GM23338 (cell line): ENCODE measurements around the gene TRIM38. TPM values are rescaled to one million over a fixed set of nuclear protein-coding genes. Genes with fewer than 3 reads are reported as not detected.

ENCODE experiments used
- ATAC-seq: fragments of 200-7000 bp; cut with Tn5 transposase; 3 replicates; pipeline ENCODE4 v1.9.1; 2020
- DNase-seq: peaks from one replicate; pipeline ENCODE4 v3.0.0-alpha.2; 2015; ENCODE audit warnings: low spot score
- H2AFZ ChIP-seq: fragments of 200-600 bp; sonication (generic); 2 replicates; pipeline ENCODE4 v1.8.0; 2016; ENCODE audit warnings: antibody characterized with exemption, mild to moderate bottlenecking, moderate library complexity
- H3F3A ChIP-seq: fragments of 200-600 bp; sonication (generic); replicated peaks from 2 replicates; pipeline ENCODE4 v1.8.0; 2017; ENCODE audit warnings: antibody characterized with exemption, mixed run types, low read depth
- H3K27ac ChIP-seq: fragments of 200-600 bp; sonication (generic); 2 replicates; pipeline ENCODE4 v1.6.1; 2016; ENCODE audit warnings: low read depth
- H3K27me3 ChIP-seq: fragments of 200-600 bp; sonication (generic); 2 replicates; pipeline ENCODE4 v1.8.0; 2016; ENCODE audit warnings: mild to moderate bottlenecking, mixed run types, moderate library complexity; ENCODE audit not compliant: insufficient read depth
- H3K36me3 ChIP-seq: fragments of 200-600 bp; sonication (generic); 2 replicates; pipeline ENCODE4 v1.8.0; 2016; ENCODE audit warnings: mild to moderate bottlenecking; ENCODE audit not compliant: insufficient read depth
- H3K4me1 ChIP-seq: fragments of 200-600 bp; sonication (generic); 2 replicates; pipeline ENCODE4 v1.8.0; 2016; ENCODE audit warnings: mild to moderate bottlenecking, moderate library complexity; ENCODE audit not compliant: insufficient read depth
- H3K4me2 ChIP-seq: fragments of 200-600 bp; sonication (generic); 2 replicates; pipeline ENCODE4 v1.7.1; 2017; ENCODE audit warnings: mixed run types
- H3K4me3 ChIP-seq: fragments of 200-600 bp; sonication (generic); 2 replicates; pipeline ENCODE4 v1.6.1; 2016; ENCODE audit warnings: mixed run types
- H3K79me2 ChIP-seq: fragments of 200-600 bp; sonication (generic); replicated peaks from 2 replicates; pipeline ENCODE4 v1.8.0; 2017; ENCODE audit warnings: mild to moderate bottlenecking; ENCODE audit not compliant: insufficient read depth
- H3K9me2 ChIP-seq: fragments of 200-600 bp; sonication (generic); 2 replicates; pipeline ENCODE4 v1.8.0; 2017; ENCODE audit not compliant: insufficient read depth
- H4K20me1 ChIP-seq: fragments of 200-600 bp; sonication (generic); replicated peaks from 2 replicates; pipeline ENCODE4 v1.8.0; 2017; ENCODE audit warnings: mild to moderate bottlenecking; ENCODE audit not compliant: insufficient read depth
- H3K27ac Mint-ChIP-seq: 2 replicates; pipeline ENCODE4 v1.8.0; 2020; ENCODE audit warnings: inconsistent platforms, mild to moderate bottlenecking, moderate library complexity, mixed read lengths
- H3K27me3 Mint-ChIP-seq: 3 replicates; pipeline ENCODE4 v1.8.0; 2022; ENCODE audit warnings: low read depth, mild to moderate bottlenecking, moderate library complexity, mixed read lengths, inconsistent platforms; ENCODE audit not compliant: insufficient read depth, poor library complexity
- H3K36me3 Mint-ChIP-seq: 3 replicates; pipeline ENCODE4 v1.8.0; 2021; ENCODE audit warnings: low read depth, mild to moderate bottlenecking, inconsistent platforms, moderate library complexity, mixed read lengths
- H3K4me1 Mint-ChIP-seq: 3 replicates; pipeline ENCODE4 v1.8.0; 2020; ENCODE audit warnings: mild to moderate bottlenecking, inconsistent platforms, mixed read lengths
- H3K4me3 Mint-ChIP-seq: 3 replicates; pipeline ENCODE4 v1.8.0; 2021; ENCODE audit warnings: moderate library complexity, mild to moderate bottlenecking, inconsistent platforms, mixed read lengths
- H3K9me3 Mint-ChIP-seq: 3 replicates; pipeline ENCODE4 v1.8.0; 2020; ENCODE audit warnings: moderate library complexity, mild to moderate bottlenecking, inconsistent platforms, mixed read lengths
- CREB1 ChIP-seq: fragments of 250-450 bp; sonication (Bioruptor Pico); IDR thresholded peaks from 2 replicates; pipeline ENCODE4 v1.5.0; 2020; ENCODE audit warnings: low read depth, mild to moderate bottlenecking, moderate library complexity
- JUNB ChIP-seq: IDR thresholded peaks from one replicate; pipeline ENCODE4 v1.6.1; 2016; ENCODE audit warnings: antibody characterized with exemption; ENCODE audit not compliant: unreplicated experiment
- NANOG ChIP-seq: IDR thresholded peaks from 2 replicates; pipeline ENCODE4 v1.6.1; 2016; ENCODE audit warnings: antibody characterized with exemption, borderline replicate concordance
- POLR2AphosphoS5 ChIP-seq: IDR thresholded peaks from 2 replicates; pipeline ENCODE4 v1.6.1; 2016; ENCODE audit warnings: antibody characterized with exemption, low read depth
- ZNF331 ChIP-seq: fragments of 250-450 bp; sonication (Bioruptor Pico); IDR thresholded peaks from 2 replicates; pipeline ENCODE4 v1.5.0; 2020; ENCODE audit warnings: low read depth, mild to moderate bottlenecking, moderate library complexity
- polyA plus RNA-seq: library from polyadenylated mRNA; unstranded; fragments of >200 nt; fragmentation: Nextera tagmentation; extraction: Ambion mirVana; gene quantifications from 2 replicates; pipeline ENCODE4 v1.2.1, GENCODE V29; 2016
- total RNA-seq: library from RNA; depleted of rRNA; stranded (reverse); fragments of >200 nt; shearing (Covaris generic); gene quantifications from 2 replicates; pipeline ENCODE4 v1.2.3, GENCODE V29; 2014
- TF ChIP-seq, protein P1 (sequence below): IDR thresholded peaks from 2 replicates; pipeline ENCODE4 v1.6.1; 2016; ENCODE audit warnings: antibody characterized with exemption
- TF ChIP-seq, protein P2 (sequence below): IDR thresholded peaks from one replicate; pipeline ENCODE4 v1.6.1; 2018; ENCODE audit warnings: antibody characterized with exemption; ENCODE audit not compliant: unreplicated experiment

The TRIM38 gene
- total and polyA plus RNA-seq, 2 experiments from 2014 or later: 0.66 to 0.82 TPM

DNA sequence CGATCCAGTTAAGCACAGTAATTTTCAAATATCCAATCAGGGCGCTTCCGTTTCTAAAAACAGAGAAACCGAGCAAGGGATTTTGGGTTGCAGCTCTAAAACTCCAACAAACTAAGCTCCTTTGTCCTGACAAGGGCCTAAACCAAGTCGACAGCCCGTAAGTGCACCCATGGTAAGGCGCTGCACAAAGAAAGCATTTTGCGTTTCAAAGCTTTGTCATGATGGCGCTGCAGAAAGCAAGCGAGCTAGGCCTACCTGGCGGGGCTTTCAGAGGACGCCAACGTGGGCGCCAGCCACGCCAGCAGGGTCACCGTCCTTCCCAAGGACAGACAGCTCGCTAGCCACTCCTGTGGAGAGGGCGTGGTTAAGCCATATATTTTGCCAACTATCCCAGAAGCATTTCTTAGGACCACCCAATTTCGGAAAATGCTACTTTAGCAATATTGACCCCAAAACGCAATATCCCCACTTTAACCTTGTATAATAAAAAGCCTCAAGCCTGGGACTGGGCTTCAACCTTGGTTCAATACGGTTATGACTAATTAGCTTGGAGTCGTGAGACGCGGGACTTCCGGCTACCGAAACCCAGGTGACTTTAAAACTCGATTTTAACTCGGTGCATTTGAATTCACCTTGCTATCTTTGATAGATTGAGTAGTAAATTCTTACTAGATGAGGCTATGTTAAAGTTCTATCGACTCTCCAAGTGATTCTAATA lies 53.8 kb downstream of the TRIM38 start:
- H3K36me3 ChIP-seq: no peaks in the 10 kb centered on the region
- H3K27ac ChIP-seq: peak overlapping the region; percentile 68; the same call in 1 of the 2 replicates
- H3K27ac Mint-ChIP-seq: peak overlapping the region; percentile 98
- no peaks in the 10 kb centered on the region for H3K27me3 ChIP-seq
- H3K4me3 Mint-ChIP-seq: peak overlapping the region; percentile 76
- H3K79me2 ChIP-seq: no peaks in the 10 kb centered on the region
- no peaks in the 10 kb centered on the region; the same call in 2 of the 3 replicates for H3K9me3 Mint-ChIP-seq
- H3K36me3 Mint-ChIP-seq: no peaks in the 10 kb centered on the region; the same call in 2 of the 3 replicates
- peak overlapping the region; percentile 64 for H3K4me2 ChIP-seq
- H2AFZ ChIP-seq: no peak overlapping the region
- peak; percentile 18 for ATAC-seq
- H3K27me3 Mint-ChIP-seq: peaks cover 23% of the 10 kb centered on the region
- H3K4me1 ChIP-seq: peaks cover 29% of the 10 kb centered on the region
- H3F3A ChIP-seq: 0 out of 2 replicates have a peak, but pooled peaks cover 7% of the 10 kb centered on the region
- H4K20me1 ChIP-seq: no peaks in the 10 kb centered on the region
- TF ChIP-seq ZNF331 (CRISPR knock-in tag): no peak
- TF ChIP-seq CREB1 (CRISPR knock-in tag): no peak
- TF ChIP-seq, protein P1, sequence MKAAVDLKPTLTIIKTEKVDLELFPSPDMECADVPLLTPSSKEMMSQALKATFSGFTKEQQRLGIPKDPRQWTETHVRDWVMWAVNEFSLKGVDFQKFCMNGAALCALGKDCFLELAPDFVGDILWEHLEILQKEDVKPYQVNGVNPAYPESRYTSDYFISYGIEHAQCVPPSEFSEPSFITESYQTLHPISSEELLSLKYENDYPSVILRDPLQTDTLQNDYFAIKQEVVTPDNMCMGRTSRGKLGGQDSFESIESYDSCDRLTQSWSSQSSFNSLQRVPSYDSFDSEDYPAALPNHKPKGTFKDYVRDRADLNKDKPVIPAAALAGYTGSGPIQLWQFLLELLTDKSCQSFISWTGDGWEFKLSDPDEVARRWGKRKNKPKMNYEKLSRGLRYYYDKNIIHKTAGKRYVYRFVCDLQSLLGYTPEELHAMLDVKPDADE: no peak
- no peak for TF ChIP-seq NANOG
- no peak for TF ChIP-seq JUNB
- TF ChIP-seq POLR2AphosphoS5: no peak
- TF ChIP-seq, protein P2, sequence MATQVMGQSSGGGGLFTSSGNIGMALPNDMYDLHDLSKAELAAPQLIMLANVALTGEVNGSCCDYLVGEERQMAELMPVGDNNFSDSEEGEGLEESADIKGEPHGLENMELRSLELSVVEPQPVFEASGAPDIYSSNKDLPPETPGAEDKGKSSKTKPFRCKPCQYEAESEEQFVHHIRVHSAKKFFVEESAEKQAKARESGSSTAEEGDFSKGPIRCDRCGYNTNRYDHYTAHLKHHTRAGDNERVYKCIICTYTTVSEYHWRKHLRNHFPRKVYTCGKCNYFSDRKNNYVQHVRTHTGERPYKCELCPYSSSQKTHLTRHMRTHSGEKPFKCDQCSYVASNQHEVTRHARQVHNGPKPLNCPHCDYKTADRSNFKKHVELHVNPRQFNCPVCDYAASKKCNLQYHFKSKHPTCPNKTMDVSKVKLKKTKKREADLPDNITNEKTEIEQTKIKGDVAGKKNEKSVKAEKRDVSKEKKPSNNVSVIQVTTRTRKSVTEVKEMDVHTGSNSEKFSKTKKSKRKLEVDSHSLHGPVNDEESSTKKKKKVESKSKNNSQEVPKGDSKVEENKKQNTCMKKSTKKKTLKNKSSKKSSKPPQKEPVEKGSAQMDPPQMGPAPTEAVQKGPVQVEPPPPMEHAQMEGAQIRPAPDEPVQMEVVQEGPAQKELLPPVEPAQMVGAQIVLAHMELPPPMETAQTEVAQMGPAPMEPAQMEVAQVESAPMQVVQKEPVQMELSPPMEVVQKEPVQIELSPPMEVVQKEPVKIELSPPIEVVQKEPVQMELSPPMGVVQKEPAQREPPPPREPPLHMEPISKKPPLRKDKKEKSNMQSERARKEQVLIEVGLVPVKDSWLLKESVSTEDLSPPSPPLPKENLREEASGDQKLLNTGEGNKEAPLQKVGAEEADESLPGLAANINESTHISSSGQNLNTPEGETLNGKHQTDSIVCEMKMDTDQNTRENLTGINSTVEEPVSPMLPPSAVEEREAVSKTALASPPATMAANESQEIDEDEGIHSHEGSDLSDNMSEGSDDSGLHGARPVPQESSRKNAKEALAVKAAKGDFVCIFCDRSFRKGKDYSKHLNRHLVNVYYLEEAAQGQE: no peak
- peaks cover 22% of the 10 kb centered on the region for H3K4me1 Mint-ChIP-seq
- no peak for DNase-seq
- no peaks in the 10 kb centered on the region for H3K9me2 ChIP-seq
- H3K4me3 ChIP-seq: no peak overlapping the region

DNA sequence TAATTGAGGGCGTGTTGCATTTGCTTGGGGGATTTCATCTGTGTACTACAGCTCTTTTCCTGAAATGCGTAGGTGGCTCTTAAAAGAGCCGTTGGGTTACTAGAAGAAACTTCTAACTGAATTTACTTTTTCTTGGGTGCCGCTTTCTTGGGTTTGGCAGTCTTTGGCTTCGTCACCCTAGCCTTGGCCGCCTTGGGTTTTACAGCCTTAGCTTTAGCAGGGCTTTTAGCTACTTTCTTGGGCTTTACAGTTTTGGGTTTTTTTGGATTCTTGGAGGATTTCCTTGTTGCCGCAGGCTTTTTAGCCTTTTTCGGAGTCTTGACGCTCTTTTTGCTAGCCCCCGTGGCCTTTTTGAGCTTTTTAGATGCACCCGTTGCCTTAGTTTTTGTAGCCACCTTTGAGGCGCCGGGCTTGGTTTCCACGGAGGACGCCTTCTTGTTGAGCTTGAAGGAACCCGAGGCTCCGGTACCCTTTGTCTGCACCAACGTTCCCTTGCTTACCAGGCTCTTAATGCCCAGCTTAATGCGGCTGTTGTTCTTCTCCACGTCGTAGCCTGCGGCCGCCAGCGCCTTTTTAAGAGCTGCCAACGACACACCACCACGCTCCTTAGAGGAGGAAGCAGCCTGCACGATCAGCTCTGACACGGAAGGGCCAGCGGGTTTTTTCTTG lies 54.5 kb downstream of the TRIM38 start:
- Mint-ChIP-seq H3K36me3 (no peaks in the 10 kb centered on the region; the same call in 2 of the 3 replicates), H3K27ac (peak overlapping the region; percentile 98), H3K27me3 (peaks cover 26% of the 10 kb centered on the region), H3K9me3 (no peaks in the 10 kb centered on the region; the same call in 2 of the 3 replicates), H3K4me1 (peaks cover 26% of the 10 kb centered on the region), H3K4me3 (peak overlapping the region; percentile 76)
- DNase-seq (no peak), ATAC-seq (no peak)
- H3K9me2 ChIP-seq: no peaks in the 10 kb centered on the region
- H3K4me2 ChIP-seq: no peak overlapping the region
- no peaks in the 10 kb centered on the region for H3K79me2 ChIP-seq
- H2AFZ ChIP-seq: 0 out of 2 replicates have a peak overlapping the region, but pooled peaks have one; percentile 70
- no peaks in the 10 kb centered on the region for H3K36me3 ChIP-seq
- H3K4me3 ChIP-seq: no peak overlapping the region
- no peaks in the 10 kb centered on the region for H4K20me1 ChIP-seq
- TF ChIP-seq CREB1 (CRISPR knock-in tag): no peak
- H3K27ac ChIP-seq: peak overlapping the region; percentile 68; the same call in 1 of the 2 replicates
- no peaks in the 10 kb centered on the region for H3K27me3 ChIP-seq
- H3F3A ChIP-seq: 0 out of 2 replicates have a peak, but pooled peaks cover 7% of the 10 kb centered on the region
- H3K4me1 ChIP-seq: peaks cover 29% of the 10 kb centered on the region
